Heart left ventricle (tissue), 16 donors: Measurements from ENCODE around the gene USP10. TPM values are rescaled to one million over a fixed set of nuclear protein-coding genes. Genes with fewer than 3 reads are reported as not detected.

Source experiments
- ATAC-seq, 4 donors: fragments of 200-7000 bp; cut with Tn5 transposase; one replicate each; pipeline ENCODE4 v1.9.1; 2020 to 2022; ENCODE audit warnings: moderate library complexity in 4 of 4, mild to moderate bottlenecking in 3 of 4, moderate number of reproducible peaks in 1 of 4
- DNase-seq, 5 donors: peaks; one replicate each; pipeline ENCODE4 v3.0.0-alpha.2; 2020
- H3K27ac ChIP-seq, 12 donors: fragments of 200-600 bp; sonication (generic) in 4 of 12; one replicate each; pipeline versions ENCODE4 v1.5.0 to v1.8.0; 2016 to 2022; ENCODE audit warnings: mild to moderate bottlenecking in 2 of 12
- H3K27me3 ChIP-seq, 9 donors: fragments of 200-600 bp; sonication (generic) in 2 of 9; one replicate each; pipeline versions ENCODE4 v1.5.1 to v1.8.0; 2016 to 2022; ENCODE audit warnings: mild to moderate bottlenecking in 3 of 9
- H3K36me3 ChIP-seq, 9 donors: fragments of 200-600 bp; sonication (generic) in 2 of 9; one replicate each; pipeline versions ENCODE4 v1.5.0 to v1.8.0; 2018 to 2022; ENCODE audit warnings: mild to moderate bottlenecking in 2 of 9
- H3K4me1 ChIP-seq, 12 donors: fragments of 200-600 bp; sonication (generic) in 4 of 12; one replicate each; pipeline versions ENCODE4 v1.5.0 to v1.8.0; 2016 to 2022; ENCODE audit warnings: mild to moderate bottlenecking in 3 of 12
- H3K4me3 ChIP-seq, 12 donors: fragments of 200-600 bp; sonication (generic) in 4 of 12; one replicate each; pipeline versions ENCODE4 v1.5.0 to v1.8.0; 2017 to 2022; ENCODE audit warnings: mild to moderate bottlenecking in 9 of 12, moderate library complexity in 4 of 12
- H3K9me3 ChIP-seq, 12 donors: fragments of 200-600 bp; sonication (generic) in 4 of 12; one replicate each; pipeline versions ENCODE4 v1.5.0 to v1.8.0; 2016 to 2022; ENCODE audit warnings: mild to moderate bottlenecking in 1 of 12
- POLR2A ChIP-seq, 2 donors: fragments of 450-650 bp; IDR thresholded peaks; one replicate each; pipeline ENCODE4 v1.6.1; 2017; ENCODE audit warnings: antibody characterized with exemption in 2 of 2, mild to moderate bottlenecking in 2 of 2, moderate library complexity in 2 of 2
- WGBS, 4 donors: extraction: QIAGEN DNeasy Blood & Tissue Kit in 2 of 4; methylation state at CpG; one replicate each; pipeline versions ENCODE4 v1.1.5 to v1.1.7; 2013 to 2018; 5-methylcytosine and 5-hydroxymethylcytosine counted together
- intact Hi-C, 10 donors: fragments of 100-400 bp; cut with DNase I; formaldehyde crosslinking; loops; one replicate each; pipeline versions ENCODE4 v1.11.1 to v1.14.2; 2022
- polyA plus RNA-seq, 2 donors: library from polyadenylated mRNA; stranded (reverse); fragments of 200-250 nt; gene quantifications; one replicate each; pipeline ENCODE4 v1.2.3, GENCODE V29; 2013
- total RNA-seq, 9 donors: library from RNA; depleted of rRNA in 2 of 9; stranded (reverse); fragments of >200 nt in 2 of 9; fragmentation: NEBNext Ultra II Directional in 3 of 9; extraction: Animal tissue kit (Norgen Biotek cat#: 25700) in 3 of 9; gene quantifications; one replicate each; pipeline versions ENCODE4 v1.1.0 to v1.2.4, GENCODE V29; 2016 to 2023
- TF ChIP-seq, protein P1 (sequence below), 12 donors: fragments of 200-600 bp; sonication (generic) in 4 of 12; IDR thresholded peaks; one replicate each; pipeline versions ENCODE4 v1.5.0 to v1.8.0; 2018 to 2022; ENCODE audit warnings: antibody characterized with exemption in 12 of 12, mild to moderate bottlenecking in 5 of 12
- donor health status: ischemic (EF 13 %, LVEDD 7.1; RV severe dilation, severe dysfunction).
- donor health status: healthy with polysubstance abuse.
- donor health status: DM: no; HTN: yes; CAD: no.
- donor health status: DM: no; HTN: no; CAD: no.
- donor health status: ischemic (EF 25% LVEDD 6.9; RV normal size, moderate dysfunction).
- donor health status: ischemic (EF 25% LVEDD 5.7; RV mildly dilated, moderate dysfunction).
- donor health status: healthy.
- donor health status: DM: yes; HTN: yes; CAD: no.
- donor health status: ischemic (EF 35%, LVEDD 5.7; RV mildly dilated, moderate dysfunction).
- donor health status: nonischemic (EF 11% LVEDD 7.7; RV severe dilation, severe dysfunction).
- donor health status: DM: yes; HTN: yes; CAD: no.
- donor health status: PGD.
- donor health status: ischemic (EF 29% LVEDD 5.4; RV normal size, mild dysfunction).
- donor health status: nonischemic (EF 23%, LVEDD 6.1; RV moderate dilation, normal function).

The USP10 gene
- total and polyA plus RNA-seq, 11 donors = 17.8 to 73.5 (median 61.6) TPM

GRCh38 chr16:84780063-84780462 lies 80.3 kb downstream of the USP10 start:
- WGBS, 4 donors = 93 to 98% (median 97%) methylated on average over 11 of the region's 11 CpGs
- H3K4me1 ChIP-seq = no peaks in the 10 kb centered on the region
- intact Hi-C loops = no loop called here
- TF ChIP-seq, protein P1, sequence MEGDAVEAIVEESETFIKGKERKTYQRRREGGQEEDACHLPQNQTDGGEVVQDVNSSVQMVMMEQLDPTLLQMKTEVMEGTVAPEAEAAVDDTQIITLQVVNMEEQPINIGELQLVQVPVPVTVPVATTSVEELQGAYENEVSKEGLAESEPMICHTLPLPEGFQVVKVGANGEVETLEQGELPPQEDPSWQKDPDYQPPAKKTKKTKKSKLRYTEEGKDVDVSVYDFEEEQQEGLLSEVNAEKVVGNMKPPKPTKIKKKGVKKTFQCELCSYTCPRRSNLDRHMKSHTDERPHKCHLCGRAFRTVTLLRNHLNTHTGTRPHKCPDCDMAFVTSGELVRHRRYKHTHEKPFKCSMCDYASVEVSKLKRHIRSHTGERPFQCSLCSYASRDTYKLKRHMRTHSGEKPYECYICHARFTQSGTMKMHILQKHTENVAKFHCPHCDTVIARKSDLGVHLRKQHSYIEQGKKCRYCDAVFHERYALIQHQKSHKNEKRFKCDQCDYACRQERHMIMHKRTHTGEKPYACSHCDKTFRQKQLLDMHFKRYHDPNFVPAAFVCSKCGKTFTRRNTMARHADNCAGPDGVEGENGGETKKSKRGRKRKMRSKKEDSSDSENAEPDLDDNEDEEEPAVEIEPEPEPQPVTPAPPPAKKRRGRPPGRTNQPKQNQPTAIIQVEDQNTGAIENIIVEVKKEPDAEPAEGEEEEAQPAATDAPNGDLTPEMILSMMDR (IDR thresholded peaks at IDR 0.05) = no peak
- no peak for TF ChIP-seq POLR2A (IDR thresholded peaks at IDR 0.05)
- no peaks in the 10 kb centered on the region for H3K27me3 ChIP-seq
- H3K4me3 ChIP-seq = no peak overlapping the region
- ATAC-seq (no peak), DNase-seq (no peak)
- peaks cover 0 to 53% (median 48%) of the 10 kb centered on the region in 9 donors for H3K36me3 ChIP-seq
- no peak overlapping the region for H3K27ac ChIP-seq
- no peaks in the 10 kb centered on the region for H3K9me3 ChIP-seq

GRCh38 chr16:84780544-84781376 lies 81.0 kb downstream of the USP10 start:
- WGBS, 4 donors = 91 to 95% (median 94%) methylated on average over 12 of the region's 12 CpGs
- peaks cover 0 to 46% (median 41%) of the 10 kb centered on the region in 9 donors for H3K36me3 ChIP-seq
- intact Hi-C loops = no loop called here
- no peak for ATAC-seq
- H3K4me1 ChIP-seq = peaks cover 0 to 4% (median 0%) of the 10 kb centered on the region in 12 donors
- H3K27ac ChIP-seq = peak overlapping the region in 1 of 12 donors; percentile 24
- H3K9me3 ChIP-seq = no peaks in the 10 kb centered on the region
- no peaks in the 10 kb centered on the region for H3K27me3 ChIP-seq
- DNase-seq = no peak
- H3K4me3 ChIP-seq = no peak overlapping the region
- TF ChIP-seq, protein P1 (IDR thresholded peaks at IDR 0.05) = no peak
- no peak for TF ChIP-seq POLR2A (IDR thresholded peaks at IDR 0.05)

DNA sequence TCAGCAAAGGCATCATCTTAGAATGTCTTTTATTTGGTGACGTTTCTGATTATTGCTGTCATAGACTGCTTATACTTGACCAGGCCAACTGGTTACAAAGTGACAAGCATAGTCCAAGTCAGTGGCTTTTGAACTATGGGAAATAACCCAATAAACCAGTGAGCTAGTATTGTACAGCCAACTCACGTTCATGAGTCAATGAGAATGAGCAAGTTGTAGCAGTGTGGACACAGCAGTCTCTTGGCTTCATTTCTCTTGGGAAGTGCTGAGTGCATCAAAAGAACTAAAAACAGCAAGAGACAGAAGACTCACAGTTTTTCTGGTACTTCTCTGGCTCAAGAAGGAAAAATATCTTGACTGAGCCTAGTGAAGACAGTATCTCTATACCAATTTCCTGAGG lies 83.0 kb downstream of the USP10 start:
- H3K36me3 ChIP-seq = peaks cover 0 to 25% (median 21%) of the 10 kb centered on the region in 9 donors
- TF ChIP-seq, protein P1 (IDR thresholded peaks at IDR 0.05) = no peak
- no peak for TF ChIP-seq POLR2A (IDR thresholded peaks at IDR 0.05)
- ATAC-seq (no peak), DNase-seq (no peak)
- intact Hi-C loops = no loop called here
- H3K4me1 ChIP-seq = peaks cover 0 to 22% (median 7%) of the 10 kb centered on the region in 12 donors
- H3K27ac ChIP-seq = no peak overlapping the region
- no peaks in the 10 kb centered on the region for H3K27me3 ChIP-seq
- H3K9me3 ChIP-seq = no peaks in the 10 kb centered on the region
- 79 to 84% (median 81%) methylated on average over 2 of the region's 2 CpGs for WGBS, 4 donors
- no peak overlapping the region for H3K4me3 ChIP-seq

DNA sequence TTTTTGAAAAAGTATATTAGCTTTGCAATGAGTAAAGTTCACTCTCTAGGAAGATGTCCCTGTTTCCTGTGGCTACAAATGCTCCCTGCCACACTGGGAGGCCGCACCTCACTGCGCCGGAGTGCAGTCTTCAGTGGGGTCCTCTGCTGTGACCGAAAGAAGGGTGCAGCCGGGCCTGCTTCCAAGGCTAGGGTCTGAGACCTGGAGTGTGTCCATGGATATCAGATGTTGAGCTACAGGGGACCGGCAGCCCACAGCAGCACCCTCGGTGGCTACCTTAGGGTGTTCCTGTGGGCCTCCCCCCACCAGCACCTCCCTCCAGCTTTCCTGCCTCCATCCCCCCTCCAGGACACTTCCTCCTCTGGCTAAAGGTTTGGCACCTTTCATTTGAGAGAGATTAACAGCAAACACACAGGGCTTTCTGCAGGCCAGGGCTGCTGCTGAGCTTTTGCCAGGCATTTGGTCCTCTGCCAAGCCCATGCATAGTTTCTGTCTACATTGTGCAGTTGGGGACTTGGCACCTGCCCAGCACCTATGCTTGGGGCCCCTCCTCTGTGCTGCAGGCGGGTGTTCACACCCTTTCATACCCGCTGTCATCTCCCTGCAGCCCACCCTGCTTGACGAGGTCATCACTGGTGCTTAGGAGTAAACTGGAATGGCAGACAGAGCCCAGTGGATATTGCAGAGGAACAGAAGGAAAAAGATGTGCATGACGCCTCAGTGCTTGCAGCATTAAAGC lies 86.2 kb downstream of the USP10 start:
- Histone ChIP-seq H3K4me3 (no peak overlapping the region), H3K27ac (no peak overlapping the region), H3K27me3 (no peaks in the 10 kb centered on the region), H3K9me3 (no peaks in the 10 kb centered on the region), H3K4me1 (peaks cover 0 to 22% (median 7%) of the 10 kb centered on the region in 12 donors), H3K36me3 (no peaks in the 10 kb centered on the region)
- intact Hi-C loops = no loop called here
- DNase-seq (peak; percentile 54 to 69 (median 66)), ATAC-seq (peak; percentile 48 to 73 (median 68))
- 39 to 58% (median 53%) methylated on average over 9 to 11 of the region's 11 CpGs for WGBS, 4 donors
- no peak for TF ChIP-seq POLR2A (IDR thresholded peaks at IDR 0.05)
- TF ChIP-seq, protein P1 (IDR thresholded peaks at IDR 0.05) = no peak
